Liver (tissue), 3 donors: ENCODE data around the gene PADI3.

ENCODE experiments used
- HNF4G ChIP-seq: IDR thresholded peaks from 2 replicates; pipeline ENCODE4 v1.6.1; 2016; ENCODE audit warnings: antibody characterized with exemption
- JUND ChIP-seq, 2 donors: IDR thresholded peaks; 2 replicates each; pipeline ENCODE4 v1.6.1; 2016; ENCODE audit warnings: antibody characterized with exemption in 2 of 2
- RAD21 ChIP-seq, 2 donors: IDR thresholded peaks; 2 replicates each; pipeline ENCODE4 v1.6.1; 2016; ENCODE audit warnings: antibody characterized with exemption in 2 of 2, mild to moderate bottlenecking in 2 of 2
- TAF1 ChIP-seq: conservative IDR thresholded peaks from 2 replicates; pipeline ENCODE4 v1.6.1; 2016; ENCODE audit warnings: antibody characterized with exemption, mild to moderate bottlenecking
- TF ChIP-seq, protein P1 (sequence below): IDR thresholded peaks from 2 replicates; pipeline ENCODE4 v1.6.1; 2016; ENCODE audit warnings: antibody characterized with exemption
- TF ChIP-seq, protein P2 (sequence below): IDR thresholded peaks from 2 replicates; pipeline ENCODE4 v1.6.1; 2016; ENCODE audit warnings: antibody characterized with exemption
- TF ChIP-seq, protein P3 (sequence below): fragments of 150-350 bp; IDR thresholded peaks from 2 replicates; pipeline ENCODE4 v1.5.1; 2017; ENCODE audit warnings: improper control_type of control experiment, low read depth, low read length; ENCODE audit not compliant: missing input control
- TF ChIP-seq, protein P4 (sequence below): IDR thresholded peaks from 2 replicates; pipeline ENCODE4 v1.6.1; 2016; ENCODE audit warnings: antibody characterized with exemption
- TF ChIP-seq, protein P5 (sequence below): IDR thresholded peaks from 2 replicates; pipeline ENCODE4 v1.6.1; 2016; ENCODE audit warnings: antibody characterized with exemption, mild to moderate bottlenecking
- donor health status: healthy.
- donor health status: healthy.

DNA sequence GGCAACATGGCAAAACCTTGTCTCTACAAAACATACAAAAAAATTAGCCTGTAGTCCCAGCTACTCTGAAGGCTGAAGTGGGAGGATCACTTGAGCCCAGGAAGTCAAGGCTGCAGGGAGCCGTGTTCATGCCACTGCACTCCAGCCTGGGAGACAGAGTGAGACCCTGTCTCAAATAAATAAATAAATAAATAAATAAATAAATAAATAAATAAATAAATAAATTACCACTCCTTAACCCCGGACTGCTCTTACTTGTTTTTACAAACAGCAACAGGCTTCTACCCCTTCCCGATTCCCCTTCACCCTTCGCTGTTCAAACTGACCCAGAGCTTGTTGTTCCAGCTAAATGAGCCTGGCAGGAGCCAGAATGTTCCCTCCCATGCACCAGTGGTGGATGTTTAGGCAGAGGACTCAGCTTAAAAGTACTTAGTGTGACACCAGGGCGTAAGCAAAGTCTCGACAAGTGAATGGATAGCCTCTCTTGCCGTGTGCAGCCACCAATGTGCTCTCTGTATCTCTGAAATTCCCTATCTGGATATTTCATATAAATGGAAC, 21.5 kb upstream of the PADI3 start:
- no peak for TF ChIP-seq JUND (IDR thresholded peaks at IDR 0.05)
- TF ChIP-seq, protein P1, sequence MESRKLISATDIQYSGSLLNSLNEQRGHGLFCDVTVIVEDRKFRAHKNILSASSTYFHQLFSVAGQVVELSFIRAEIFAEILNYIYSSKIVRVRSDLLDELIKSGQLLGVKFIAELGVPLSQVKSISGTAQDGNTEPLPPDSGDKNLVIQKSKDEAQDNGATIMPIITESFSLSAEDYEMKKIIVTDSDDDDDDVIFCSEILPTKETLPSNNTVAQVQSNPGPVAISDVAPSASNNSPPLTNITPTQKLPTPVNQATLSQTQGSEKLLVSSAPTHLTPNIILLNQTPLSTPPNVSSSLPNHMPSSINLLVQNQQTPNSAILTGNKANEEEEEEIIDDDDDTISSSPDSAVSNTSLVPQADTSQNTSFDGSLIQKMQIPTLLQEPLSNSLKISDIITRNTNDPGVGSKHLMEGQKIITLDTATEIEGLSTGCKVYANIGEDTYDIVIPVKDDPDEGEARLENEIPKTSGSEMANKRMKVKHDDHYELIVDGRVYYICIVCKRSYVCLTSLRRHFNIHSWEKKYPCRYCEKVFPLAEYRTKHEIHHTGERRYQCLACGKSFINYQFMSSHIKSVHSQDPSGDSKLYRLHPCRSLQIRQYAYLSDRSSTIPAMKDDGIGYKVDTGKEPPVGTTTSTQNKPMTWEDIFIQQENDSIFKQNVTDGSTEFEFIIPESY, result no peak
- TF ChIP-seq, protein P2, sequence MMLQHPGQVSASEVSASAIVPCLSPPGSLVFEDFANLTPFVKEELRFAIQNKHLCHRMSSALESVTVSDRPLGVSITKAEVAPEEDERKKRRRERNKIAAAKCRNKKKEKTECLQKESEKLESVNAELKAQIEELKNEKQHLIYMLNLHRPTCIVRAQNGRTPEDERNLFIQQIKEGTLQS, result no peak
- no peak for TF ChIP-seq TAF1
- no peak for TF ChIP-seq RAD21 (IDR thresholded peaks at IDR 0.05)
- TF ChIP-seq, protein P3, sequence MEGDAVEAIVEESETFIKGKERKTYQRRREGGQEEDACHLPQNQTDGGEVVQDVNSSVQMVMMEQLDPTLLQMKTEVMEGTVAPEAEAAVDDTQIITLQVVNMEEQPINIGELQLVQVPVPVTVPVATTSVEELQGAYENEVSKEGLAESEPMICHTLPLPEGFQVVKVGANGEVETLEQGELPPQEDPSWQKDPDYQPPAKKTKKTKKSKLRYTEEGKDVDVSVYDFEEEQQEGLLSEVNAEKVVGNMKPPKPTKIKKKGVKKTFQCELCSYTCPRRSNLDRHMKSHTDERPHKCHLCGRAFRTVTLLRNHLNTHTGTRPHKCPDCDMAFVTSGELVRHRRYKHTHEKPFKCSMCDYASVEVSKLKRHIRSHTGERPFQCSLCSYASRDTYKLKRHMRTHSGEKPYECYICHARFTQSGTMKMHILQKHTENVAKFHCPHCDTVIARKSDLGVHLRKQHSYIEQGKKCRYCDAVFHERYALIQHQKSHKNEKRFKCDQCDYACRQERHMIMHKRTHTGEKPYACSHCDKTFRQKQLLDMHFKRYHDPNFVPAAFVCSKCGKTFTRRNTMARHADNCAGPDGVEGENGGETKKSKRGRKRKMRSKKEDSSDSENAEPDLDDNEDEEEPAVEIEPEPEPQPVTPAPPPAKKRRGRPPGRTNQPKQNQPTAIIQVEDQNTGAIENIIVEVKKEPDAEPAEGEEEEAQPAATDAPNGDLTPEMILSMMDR, result no peak
- TF ChIP-seq, protein P4, sequence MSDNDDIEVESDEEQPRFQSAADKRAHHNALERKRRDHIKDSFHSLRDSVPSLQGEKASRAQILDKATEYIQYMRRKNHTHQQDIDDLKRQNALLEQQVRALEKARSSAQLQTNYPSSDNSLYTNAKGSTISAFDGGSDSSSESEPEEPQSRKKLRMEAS, result no peak
- TF ChIP-seq, protein P5, sequence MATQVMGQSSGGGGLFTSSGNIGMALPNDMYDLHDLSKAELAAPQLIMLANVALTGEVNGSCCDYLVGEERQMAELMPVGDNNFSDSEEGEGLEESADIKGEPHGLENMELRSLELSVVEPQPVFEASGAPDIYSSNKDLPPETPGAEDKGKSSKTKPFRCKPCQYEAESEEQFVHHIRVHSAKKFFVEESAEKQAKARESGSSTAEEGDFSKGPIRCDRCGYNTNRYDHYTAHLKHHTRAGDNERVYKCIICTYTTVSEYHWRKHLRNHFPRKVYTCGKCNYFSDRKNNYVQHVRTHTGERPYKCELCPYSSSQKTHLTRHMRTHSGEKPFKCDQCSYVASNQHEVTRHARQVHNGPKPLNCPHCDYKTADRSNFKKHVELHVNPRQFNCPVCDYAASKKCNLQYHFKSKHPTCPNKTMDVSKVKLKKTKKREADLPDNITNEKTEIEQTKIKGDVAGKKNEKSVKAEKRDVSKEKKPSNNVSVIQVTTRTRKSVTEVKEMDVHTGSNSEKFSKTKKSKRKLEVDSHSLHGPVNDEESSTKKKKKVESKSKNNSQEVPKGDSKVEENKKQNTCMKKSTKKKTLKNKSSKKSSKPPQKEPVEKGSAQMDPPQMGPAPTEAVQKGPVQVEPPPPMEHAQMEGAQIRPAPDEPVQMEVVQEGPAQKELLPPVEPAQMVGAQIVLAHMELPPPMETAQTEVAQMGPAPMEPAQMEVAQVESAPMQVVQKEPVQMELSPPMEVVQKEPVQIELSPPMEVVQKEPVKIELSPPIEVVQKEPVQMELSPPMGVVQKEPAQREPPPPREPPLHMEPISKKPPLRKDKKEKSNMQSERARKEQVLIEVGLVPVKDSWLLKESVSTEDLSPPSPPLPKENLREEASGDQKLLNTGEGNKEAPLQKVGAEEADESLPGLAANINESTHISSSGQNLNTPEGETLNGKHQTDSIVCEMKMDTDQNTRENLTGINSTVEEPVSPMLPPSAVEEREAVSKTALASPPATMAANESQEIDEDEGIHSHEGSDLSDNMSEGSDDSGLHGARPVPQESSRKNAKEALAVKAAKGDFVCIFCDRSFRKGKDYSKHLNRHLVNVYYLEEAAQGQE, result no peak
- TF ChIP-seq HNF4G, result no peak
